Measurements from ENCODE around the gene G6PC2.

DNA sequence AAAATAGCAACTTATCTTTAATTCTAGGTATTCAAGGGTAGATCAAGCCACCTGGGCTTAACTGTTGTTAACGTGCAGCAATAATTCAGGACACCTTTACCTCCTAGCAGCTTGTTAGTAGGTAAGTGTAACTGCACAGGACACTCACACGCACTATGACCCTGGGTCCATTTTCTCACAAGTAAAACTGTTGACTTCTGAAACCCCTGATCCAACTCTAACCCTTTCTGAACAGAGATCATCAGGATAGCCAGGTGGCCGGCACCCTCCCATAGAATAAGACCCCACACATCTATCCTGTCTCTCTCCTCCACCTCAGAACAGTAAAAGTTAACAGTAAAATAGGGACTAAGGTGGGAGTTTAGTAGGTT lies 11.5 kb upstream of the G6PC2 start:
- TF ChIP-seq POLR2A (IDR thresholded peaks at IDR 0.05) (no peak), EP300 (IDR thresholded peaks at IDR 0.05) (no peak), POLR2AphosphoS5 (IDR thresholded peaks at IDR 0.05) (no peak)
- TF ChIP-seq, protein P1, sequence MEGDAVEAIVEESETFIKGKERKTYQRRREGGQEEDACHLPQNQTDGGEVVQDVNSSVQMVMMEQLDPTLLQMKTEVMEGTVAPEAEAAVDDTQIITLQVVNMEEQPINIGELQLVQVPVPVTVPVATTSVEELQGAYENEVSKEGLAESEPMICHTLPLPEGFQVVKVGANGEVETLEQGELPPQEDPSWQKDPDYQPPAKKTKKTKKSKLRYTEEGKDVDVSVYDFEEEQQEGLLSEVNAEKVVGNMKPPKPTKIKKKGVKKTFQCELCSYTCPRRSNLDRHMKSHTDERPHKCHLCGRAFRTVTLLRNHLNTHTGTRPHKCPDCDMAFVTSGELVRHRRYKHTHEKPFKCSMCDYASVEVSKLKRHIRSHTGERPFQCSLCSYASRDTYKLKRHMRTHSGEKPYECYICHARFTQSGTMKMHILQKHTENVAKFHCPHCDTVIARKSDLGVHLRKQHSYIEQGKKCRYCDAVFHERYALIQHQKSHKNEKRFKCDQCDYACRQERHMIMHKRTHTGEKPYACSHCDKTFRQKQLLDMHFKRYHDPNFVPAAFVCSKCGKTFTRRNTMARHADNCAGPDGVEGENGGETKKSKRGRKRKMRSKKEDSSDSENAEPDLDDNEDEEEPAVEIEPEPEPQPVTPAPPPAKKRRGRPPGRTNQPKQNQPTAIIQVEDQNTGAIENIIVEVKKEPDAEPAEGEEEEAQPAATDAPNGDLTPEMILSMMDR (IDR thresholded peaks at IDR 0.05), result no peak

Data from sigmoid colon (tissue), 4 donors.